ENCODE data around the gene ZCCHC3.

GRCh38 chr20:259981-260380, 37.4 kb upstream of the ZCCHC3 start:
- TF ChIP-seq, protein P1, sequence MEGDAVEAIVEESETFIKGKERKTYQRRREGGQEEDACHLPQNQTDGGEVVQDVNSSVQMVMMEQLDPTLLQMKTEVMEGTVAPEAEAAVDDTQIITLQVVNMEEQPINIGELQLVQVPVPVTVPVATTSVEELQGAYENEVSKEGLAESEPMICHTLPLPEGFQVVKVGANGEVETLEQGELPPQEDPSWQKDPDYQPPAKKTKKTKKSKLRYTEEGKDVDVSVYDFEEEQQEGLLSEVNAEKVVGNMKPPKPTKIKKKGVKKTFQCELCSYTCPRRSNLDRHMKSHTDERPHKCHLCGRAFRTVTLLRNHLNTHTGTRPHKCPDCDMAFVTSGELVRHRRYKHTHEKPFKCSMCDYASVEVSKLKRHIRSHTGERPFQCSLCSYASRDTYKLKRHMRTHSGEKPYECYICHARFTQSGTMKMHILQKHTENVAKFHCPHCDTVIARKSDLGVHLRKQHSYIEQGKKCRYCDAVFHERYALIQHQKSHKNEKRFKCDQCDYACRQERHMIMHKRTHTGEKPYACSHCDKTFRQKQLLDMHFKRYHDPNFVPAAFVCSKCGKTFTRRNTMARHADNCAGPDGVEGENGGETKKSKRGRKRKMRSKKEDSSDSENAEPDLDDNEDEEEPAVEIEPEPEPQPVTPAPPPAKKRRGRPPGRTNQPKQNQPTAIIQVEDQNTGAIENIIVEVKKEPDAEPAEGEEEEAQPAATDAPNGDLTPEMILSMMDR (IDR thresholded peaks at IDR 0.05) = no peak
- no peak for TF ChIP-seq POLR2A (IDR thresholded peaks at IDR 0.05)
